ENCODE results near the gene SPOCK1. TPM values are rescaled to one million over a fixed set of nuclear protein-coding genes. Genes with fewer than 3 reads are reported as not detected.

The SPOCK1 gene
- total RNA-seq, 1 donor: 231 TPM

- H3K4me2 ChIP-seq (ENCODE audit: insufficient read depth, low read length): no peak overlapping the region
- H2AFZ ChIP-seq (ENCODE audit: low read length): no peak overlapping the region
- H3K27me3 ChIP-seq (ENCODE audit: insufficient read depth, low read length): no peaks in the 10 kb centered on the region
- H4K20me1 ChIP-seq (ENCODE audit: insufficient read depth, low read length): peaks cover 36% of the 10 kb centered on the region
- peaks cover 6% of the 10 kb centered on the region for H3K79me2 ChIP-seq (ENCODE audit: insufficient read depth, low read length)
- H3K9me3 ChIP-seq (ENCODE audit: low read depth, low read length): no peaks in the 10 kb centered on the region
- H3K27ac ChIP-seq (ENCODE audit: low read depth, low read length): no peak overlapping the region
- TF ChIP-seq, protein P1, sequence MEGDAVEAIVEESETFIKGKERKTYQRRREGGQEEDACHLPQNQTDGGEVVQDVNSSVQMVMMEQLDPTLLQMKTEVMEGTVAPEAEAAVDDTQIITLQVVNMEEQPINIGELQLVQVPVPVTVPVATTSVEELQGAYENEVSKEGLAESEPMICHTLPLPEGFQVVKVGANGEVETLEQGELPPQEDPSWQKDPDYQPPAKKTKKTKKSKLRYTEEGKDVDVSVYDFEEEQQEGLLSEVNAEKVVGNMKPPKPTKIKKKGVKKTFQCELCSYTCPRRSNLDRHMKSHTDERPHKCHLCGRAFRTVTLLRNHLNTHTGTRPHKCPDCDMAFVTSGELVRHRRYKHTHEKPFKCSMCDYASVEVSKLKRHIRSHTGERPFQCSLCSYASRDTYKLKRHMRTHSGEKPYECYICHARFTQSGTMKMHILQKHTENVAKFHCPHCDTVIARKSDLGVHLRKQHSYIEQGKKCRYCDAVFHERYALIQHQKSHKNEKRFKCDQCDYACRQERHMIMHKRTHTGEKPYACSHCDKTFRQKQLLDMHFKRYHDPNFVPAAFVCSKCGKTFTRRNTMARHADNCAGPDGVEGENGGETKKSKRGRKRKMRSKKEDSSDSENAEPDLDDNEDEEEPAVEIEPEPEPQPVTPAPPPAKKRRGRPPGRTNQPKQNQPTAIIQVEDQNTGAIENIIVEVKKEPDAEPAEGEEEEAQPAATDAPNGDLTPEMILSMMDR (IDR thresholded peaks at IDR 0.05; ENCODE audit: extremely low read depth, low read depth, low read length): no peak
- no peak for DNase-seq (ENCODE audit: insufficient read length, low spot score, missing footprints)
- no peaks in the 10 kb centered on the region for H3K36me3 ChIP-seq (ENCODE audit: insufficient read depth, low read length)
- H3K4me3 ChIP-seq (ENCODE audit: insufficient read depth, low read length): no peak overlapping the region
- peaks cover 18% of the 10 kb centered on the region for H3K4me1 ChIP-seq (ENCODE audit: insufficient read depth, low read length)
Measured at GRCh38 chr5:137296213-137296781, 202.8 kb downstream of the SPOCK1 start.

GRCh38 chr5:137294604-137295003 lies 204.5 kb downstream of the SPOCK1 start:
- no peak overlapping the region for H3K4me3 ChIP-seq (ENCODE audit: insufficient read depth, low read length)
- TF ChIP-seq, protein P1 (IDR thresholded peaks at IDR 0.05; ENCODE audit: extremely low read depth, low read depth, low read length): no peak
- H3K27me3 ChIP-seq (ENCODE audit: insufficient read depth, low read length): no peaks in the 10 kb centered on the region
- no peak overlapping the region for H2AFZ ChIP-seq (ENCODE audit: low read length)
- H4K20me1 ChIP-seq (ENCODE audit: insufficient read depth, low read length): peaks cover 46% of the 10 kb centered on the region
- no peak overlapping the region for H3K27ac ChIP-seq (ENCODE audit: low read depth, low read length)
- H3K36me3 ChIP-seq (ENCODE audit: insufficient read depth, low read length): no peaks in the 10 kb centered on the region
- peaks cover 5% of the 10 kb centered on the region for H3K4me1 ChIP-seq (ENCODE audit: insufficient read depth, low read length)
- DNase-seq (ENCODE audit: insufficient read length, low spot score, missing footprints): no peak
- no peaks in the 10 kb centered on the region for H3K9me3 ChIP-seq (ENCODE audit: low read depth, low read length)
- peaks cover 16% of the 10 kb centered on the region for H3K79me2 ChIP-seq (ENCODE audit: insufficient read depth, low read length)
- H3K4me2 ChIP-seq (ENCODE audit: insufficient read depth, low read length): no peak overlapping the region

DNA sequence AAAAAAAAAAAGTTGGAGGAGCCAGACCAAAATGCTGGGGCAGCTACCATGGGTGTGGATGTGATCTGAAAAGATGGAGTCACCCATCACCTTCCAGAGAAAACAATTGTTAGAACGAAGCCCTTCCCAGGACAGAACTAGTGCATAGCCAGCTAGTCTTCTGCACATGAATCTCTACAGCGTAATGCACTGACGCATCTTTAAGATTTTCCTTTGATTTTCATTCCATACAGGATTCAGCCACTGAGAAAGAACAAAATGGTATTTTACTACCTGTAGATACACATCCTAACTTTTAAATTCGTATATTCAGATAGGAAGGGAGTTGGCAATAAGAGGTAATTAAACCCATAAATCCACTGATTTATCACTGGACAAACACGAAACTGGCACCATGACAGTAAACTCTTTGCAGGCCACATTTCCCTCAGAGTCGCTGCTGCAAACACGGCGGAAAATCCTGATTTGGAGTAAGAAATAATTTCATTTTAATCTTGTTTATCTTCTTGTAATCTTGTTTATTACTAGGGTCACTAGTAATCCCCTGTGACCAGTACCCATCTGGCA lies 206.6 kb downstream of the SPOCK1 start:
- no peak for DNase-seq (ENCODE audit: insufficient read length, low spot score, missing footprints)
- Histone ChIP-seq H3K36me3 (ENCODE audit: insufficient read depth, low read length) (no peaks in the 10 kb centered on the region), H3K9me3 (ENCODE audit: low read depth, low read length) (no peaks in the 10 kb centered on the region), H2AFZ (ENCODE audit: low read length) (no peak overlapping the region), H3K4me3 (ENCODE audit: insufficient read depth, low read length) (no peak overlapping the region), H3K27me3 (ENCODE audit: insufficient read depth, low read length) (no peaks in the 10 kb centered on the region), H3K27ac (ENCODE audit: low read depth, low read length) (no peak overlapping the region), H3K79me2 (ENCODE audit: insufficient read depth, low read length) (peaks cover 20% of the 10 kb centered on the region), H3K4me1 (ENCODE audit: insufficient read depth, low read length) (peaks cover 4% of the 10 kb centered on the region), H4K20me1 (ENCODE audit: insufficient read depth, low read length) (peaks cover 60% of the 10 kb centered on the region), H3K4me2 (ENCODE audit: insufficient read depth, low read length) (no peak overlapping the region)
- TF ChIP-seq, protein P1 (IDR thresholded peaks at IDR 0.05; ENCODE audit: extremely low read depth, low read depth, low read length): no peak

DNA sequence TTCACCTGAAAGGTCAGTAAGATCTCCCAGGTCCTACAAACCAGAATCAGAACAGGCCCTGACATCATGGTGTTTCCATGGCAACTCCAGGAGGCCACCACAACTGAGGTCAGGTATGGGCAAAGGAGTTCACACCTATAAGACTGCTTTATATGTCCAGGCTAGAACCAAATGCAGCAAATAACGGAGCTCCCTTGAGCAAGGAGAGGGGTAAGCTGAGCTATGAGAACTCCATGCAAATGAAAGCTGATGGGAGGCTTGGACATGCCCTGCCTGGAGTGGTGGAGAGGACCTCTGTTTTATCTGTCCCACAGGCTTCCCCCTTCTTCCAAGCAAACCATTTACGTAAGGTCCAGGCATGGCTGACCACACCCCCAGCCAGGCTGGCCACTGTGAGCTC lies 207.7 kb downstream of the SPOCK1 start:
- TF ChIP-seq, protein P1 (IDR thresholded peaks at IDR 0.05; ENCODE audit: extremely low read depth, low read depth, low read length): no peak
- H3K4me3 ChIP-seq (ENCODE audit: insufficient read depth, low read length): no peak overlapping the region
- peaks cover 66% of the 10 kb centered on the region for H4K20me1 ChIP-seq (ENCODE audit: insufficient read depth, low read length)
- no peak overlapping the region for H3K4me2 ChIP-seq (ENCODE audit: insufficient read depth, low read length)
- H3K27me3 ChIP-seq (ENCODE audit: insufficient read depth, low read length): no peaks in the 10 kb centered on the region
- no peaks in the 10 kb centered on the region for H3K36me3 ChIP-seq (ENCODE audit: insufficient read depth, low read length)
- no peak overlapping the region for H3K27ac ChIP-seq (ENCODE audit: low read depth, low read length)
- no peaks in the 10 kb centered on the region for H3K9me3 ChIP-seq (ENCODE audit: low read depth, low read length)
- no peaks in the 10 kb centered on the region for H3K4me1 ChIP-seq (ENCODE audit: insufficient read depth, low read length)
- H2AFZ ChIP-seq (ENCODE audit: low read length): no peak overlapping the region
- no peak for DNase-seq (ENCODE audit: insufficient read length, low spot score, missing footprints)
- peaks cover 20% of the 10 kb centered on the region for H3K79me2 ChIP-seq (ENCODE audit: insufficient read depth, low read length)
